Measurements from ENCODE around the gene PTPRN2. TPM values are rescaled to one million over a fixed set of nuclear protein-coding genes. Genes with fewer than 3 reads are reported as not detected.

The PTPRN2 gene
- total RNA-seq, 1 experiment from 2014 or later: 0.11 TPM

GRCh38 chr7:158264881-158265742 is 322.5 kb downstream of the PTPRN2 start:
- H3K27ac ChIP-seq (ENCODE audit: low read depth, low read length, poor library complexity, severe bottlenecking): no peak overlapping the region
- H3K27me3 ChIP-seq (replicated peaks; ENCODE audit: insufficient read depth, low read depth, low read length, poor library complexity): no peaks in the 10 kb centered on the region
- H3K36me3 ChIP-seq (ENCODE audit: insufficient read depth, low read length, poor library complexity, severe bottlenecking): no peaks in the 10 kb centered on the region
- TF ChIP-seq CTCF (conservative IDR thresholded peaks at IDR 0.05; ENCODE audit: low read depth, low read length) (no peak), EZH2 (IDR thresholded peaks at IDR 0.05; ENCODE audit: borderline replicate concordance, low read depth, low read length, poor library complexity, severe bottlenecking) (no peak)
- intact Hi-C loops (cut with micrococcal nuclease; ENCODE audit: unreplicated experiment): no loop called here
- CTCF ChIA-PET: no interaction called here
- no TSS peak for BruUV-seq (replicated peaks)
- POLR2A ChIA-PET (ENCODE audit: low non-redundant PET): no interaction called here
- H3K4me3 ChIP-seq (ENCODE audit: low read depth, low read length, poor library complexity, severe bottlenecking): no peak overlapping the region
- no peak for DNase-seq (ENCODE audit: low spot score)
- H3K9me3 ChIP-seq (ENCODE audit: low read depth, low read length, poor library complexity, severe bottlenecking): peaks cover 21% of the 10 kb centered on the region
- H3K4me1 ChIP-seq (ENCODE audit: insufficient read depth, low read length, poor library complexity, severe bottlenecking): no peaks in the 10 kb centered on the region

GRCh38 chr7:158263964-158264748 is 323.5 kb downstream of the PTPRN2 start:
- ChIA-PET CTCF (no interaction called here), POLR2A (ENCODE audit: low non-redundant PET) (no interaction called here)
- intact Hi-C loops (cut with micrococcal nuclease; ENCODE audit: unreplicated experiment): no loop called here
- no peaks in the 10 kb centered on the region for H3K4me1 ChIP-seq (ENCODE audit: insufficient read depth, low read length, poor library complexity, severe bottlenecking)
- DNase-seq (ENCODE audit: low spot score): no peak
- no peaks in the 10 kb centered on the region for H3K36me3 ChIP-seq (ENCODE audit: insufficient read depth, low read length, poor library complexity, severe bottlenecking)
- BruUV-seq (replicated peaks): no TSS peak
- no peak overlapping the region for H3K27ac ChIP-seq (ENCODE audit: low read depth, low read length, poor library complexity, severe bottlenecking)
- H3K4me3 ChIP-seq (ENCODE audit: low read depth, low read length, poor library complexity, severe bottlenecking): no peak overlapping the region
- H3K9me3 ChIP-seq (ENCODE audit: low read depth, low read length, poor library complexity, severe bottlenecking): peaks cover 19% of the 10 kb centered on the region
- TF ChIP-seq EZH2 (IDR thresholded peaks at IDR 0.05; ENCODE audit: borderline replicate concordance, low read depth, low read length, poor library complexity, severe bottlenecking) (no peak), CTCF (conservative IDR thresholded peaks at IDR 0.05; ENCODE audit: low read depth, low read length) (no peak)
- no peaks in the 10 kb centered on the region for H3K27me3 ChIP-seq (replicated peaks; ENCODE audit: insufficient read depth, low read depth, low read length, poor library complexity)

GRCh38 chr7:158263110-158263963 is 324.3 kb downstream of the PTPRN2 start:
- BruUV-seq (replicated peaks): no TSS peak
- H3K27me3 ChIP-seq (replicated peaks; ENCODE audit: insufficient read depth, low read depth, low read length, poor library complexity): no peaks in the 10 kb centered on the region
- no peaks in the 10 kb centered on the region for H3K36me3 ChIP-seq (ENCODE audit: insufficient read depth, low read length, poor library complexity, severe bottlenecking)
- no peak overlapping the region for H3K27ac ChIP-seq (ENCODE audit: low read depth, low read length, poor library complexity, severe bottlenecking)
- no peaks in the 10 kb centered on the region for H3K4me1 ChIP-seq (ENCODE audit: insufficient read depth, low read length, poor library complexity, severe bottlenecking)
- peaks cover 19% of the 10 kb centered on the region for H3K9me3 ChIP-seq (ENCODE audit: low read depth, low read length, poor library complexity, severe bottlenecking)
- intact Hi-C loops (cut with micrococcal nuclease; ENCODE audit: unreplicated experiment): no loop called here
- no peak overlapping the region for H3K4me3 ChIP-seq (ENCODE audit: low read depth, low read length, poor library complexity, severe bottlenecking)
- ChIA-PET CTCF (no interaction called here), POLR2A (ENCODE audit: low non-redundant PET) (no interaction called here)
- TF ChIP-seq CTCF (conservative IDR thresholded peaks at IDR 0.05; ENCODE audit: low read depth, low read length) (no peak), EZH2 (IDR thresholded peaks at IDR 0.05; ENCODE audit: borderline replicate concordance, low read depth, low read length, poor library complexity, severe bottlenecking) (no peak)
- no peak for DNase-seq (ENCODE audit: low spot score)

Measured in A673 (cell line).